Fibroblast of lung (primary cell): ENCODE data around the gene MCAT.

Source experiments
- CTCF ChIP-seq, 2 donors: IDR thresholded peaks in 1 of 2; conservative IDR thresholded peaks in 1 of 2; 1 replicate in 1 of 2; 2 replicates in 1 of 2; pipeline ENCODE4 v1.5.1; 2011 to 2012; ENCODE audit warnings: low read length in 2 of 2, control low read depth in 1 of 2, inconsistent platforms in 1 of 2, low read depth in 1 of 2, mild to moderate bottlenecking in 1 of 2
- EZH2 ChIP-seq: IDR thresholded peaks from 2 replicates; pipeline ENCODE4 v1.5.1; 2012; ENCODE audit warnings: low read length, control low read depth, mild to moderate bottlenecking; ENCODE audit errors: missing control alignments

- TF ChIP-seq CTCF (conservative IDR thresholded peaks at IDR 0.05 in 1 of 2, IDR thresholded peaks at IDR 0.05 in 1 of 2; ENCODE audit: low read depth in 1 of 2, low read length in 2 of 2), result no peak
- no peak for TF ChIP-seq EZH2
Measured at GRCh38 chr22:43183496-43184277, 40.5 kb upstream of the MCAT start.
